ENCODE results near the gene SUMF1. TPM values are rescaled to one million over a fixed set of nuclear protein-coding genes. Genes with fewer than 3 reads are reported as not detected.

SUMF1 gene
- total RNA-seq, 1 experiment from 2014 or later = 26.6 TPM

GRCh38 chr3:4514321-4514720 lies 47.3 kb upstream of the SUMF1 start:
- ChIA-PET CTCF (no interaction called here), RAD21 (ENCODE audit: low non-redundant PET in 1 of 2, low total read pairs in 2 of 2, uncharacterized antibody in 2 of 2, unreplicated experiment in 2 of 2) (no interaction called here), POLR2A (no interaction called here)
- Histone ChIP-seq H3K4me2 (ENCODE audit: low read length) (no peak overlapping the region), H3K9me2 (ENCODE audit: insufficient read depth) (no peaks in the 10 kb centered on the region), H2AFZ (ENCODE audit: low read depth, low read length, poor library complexity, severe bottlenecking) (no peak overlapping the region), H3K4me3 (replicated peaks in 1 of 2; ENCODE audit: low read depth in 1 of 2, low read length in 2 of 2) (no peak overlapping the region), H3K9ac (ENCODE audit: low read length) (no peak overlapping the region), H3K79me2 (ENCODE audit: insufficient read depth, low read length) (no peaks in the 10 kb centered on the region), H3K36me3 (ENCODE audit: control insufficient read depth in 1 of 2, insufficient read depth in 2 of 2, low read length in 2 of 2) (no peaks in the 10 kb centered on the region), H3K9me3 (ENCODE audit: control insufficient read depth in 1 of 2, insufficient read depth in 1 of 2, low read depth in 1 of 2, low read length in 2 of 2) (no peaks in the 10 kb centered on the region), H3K27ac (ENCODE audit: low read depth, low read length) (no peak overlapping the region), H3K27me3 (ENCODE audit: insufficient read depth, low read length) (0 out of 2 replicates have a peak, but pooled peaks cover 4% of the 10 kb centered on the region), H3K4me1 (ENCODE audit: control insufficient read depth in 1 of 2, insufficient read depth in 2 of 2, low read length in 2 of 2) (no peaks in the 10 kb centered on the region), H4K20me1 (ENCODE audit: insufficient read depth) (no peaks in the 10 kb centered on the region)
- TF ChIP-seq POLR2AphosphoS5 (IDR thresholded peaks at IDR 0.05; ENCODE audit: low read depth, low read length) (no peak), CEBPB (IDR thresholded peaks at IDR 0.05; ENCODE audit: low read depth) (no peak), YY1 (IDR thresholded peaks at IDR 0.05; ENCODE audit: extremely low read depth, insufficient replicate concordance, low read depth, low read length) (no peak), POLR2A (IDR thresholded peaks at IDR 0.05; ENCODE audit: borderline replicate concordance, extremely low read depth, insufficient read depth, insufficient read length) (no peak), SIN3A (IDR thresholded peaks at IDR 0.05; ENCODE audit: low read depth) (no peak), CBX3 (IDR thresholded peaks at IDR 0.05; ENCODE audit: low read depth) (no peak), RAD21 (IDR thresholded peaks at IDR 0.05; ENCODE audit: low read depth) (no peak), ZFX (IDR thresholded peaks at IDR 0.05) (no peak), EGR1 (IDR thresholded peaks at IDR 0.05; ENCODE audit: low read depth) (no peak), EZH2phosphoT487 (IDR thresholded peaks at IDR 0.05; ENCODE audit: borderline replicate concordance) (no peak), EZH2 (IDR thresholded peaks at IDR 0.05) (no peak)
- TF ChIP-seq, protein P1, sequence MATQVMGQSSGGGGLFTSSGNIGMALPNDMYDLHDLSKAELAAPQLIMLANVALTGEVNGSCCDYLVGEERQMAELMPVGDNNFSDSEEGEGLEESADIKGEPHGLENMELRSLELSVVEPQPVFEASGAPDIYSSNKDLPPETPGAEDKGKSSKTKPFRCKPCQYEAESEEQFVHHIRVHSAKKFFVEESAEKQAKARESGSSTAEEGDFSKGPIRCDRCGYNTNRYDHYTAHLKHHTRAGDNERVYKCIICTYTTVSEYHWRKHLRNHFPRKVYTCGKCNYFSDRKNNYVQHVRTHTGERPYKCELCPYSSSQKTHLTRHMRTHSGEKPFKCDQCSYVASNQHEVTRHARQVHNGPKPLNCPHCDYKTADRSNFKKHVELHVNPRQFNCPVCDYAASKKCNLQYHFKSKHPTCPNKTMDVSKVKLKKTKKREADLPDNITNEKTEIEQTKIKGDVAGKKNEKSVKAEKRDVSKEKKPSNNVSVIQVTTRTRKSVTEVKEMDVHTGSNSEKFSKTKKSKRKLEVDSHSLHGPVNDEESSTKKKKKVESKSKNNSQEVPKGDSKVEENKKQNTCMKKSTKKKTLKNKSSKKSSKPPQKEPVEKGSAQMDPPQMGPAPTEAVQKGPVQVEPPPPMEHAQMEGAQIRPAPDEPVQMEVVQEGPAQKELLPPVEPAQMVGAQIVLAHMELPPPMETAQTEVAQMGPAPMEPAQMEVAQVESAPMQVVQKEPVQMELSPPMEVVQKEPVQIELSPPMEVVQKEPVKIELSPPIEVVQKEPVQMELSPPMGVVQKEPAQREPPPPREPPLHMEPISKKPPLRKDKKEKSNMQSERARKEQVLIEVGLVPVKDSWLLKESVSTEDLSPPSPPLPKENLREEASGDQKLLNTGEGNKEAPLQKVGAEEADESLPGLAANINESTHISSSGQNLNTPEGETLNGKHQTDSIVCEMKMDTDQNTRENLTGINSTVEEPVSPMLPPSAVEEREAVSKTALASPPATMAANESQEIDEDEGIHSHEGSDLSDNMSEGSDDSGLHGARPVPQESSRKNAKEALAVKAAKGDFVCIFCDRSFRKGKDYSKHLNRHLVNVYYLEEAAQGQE (IDR thresholded peaks at IDR 0.05; ENCODE audit: low read depth) = no peak
- no TSS peak for BruUV-seq (replicated peaks)
- no peak for DNase-seq (ENCODE audit: low read depth, low spot score)
- no peak for ATAC-seq
- intact Hi-C loops (cut with micrococcal nuclease) = no loop called here
